CD4-positive, alpha-beta T cell treated with Interferon alpha-2 for 1 hour (primary cell): Measurements from ENCODE around the gene FNBP1.

Experiments
- DNase-seq, 2 donors: peaks; one replicate each; pipeline ENCODE4 v3.0.0-alpha.2; 2020 to 2022

FNBP1 gene

DNA sequence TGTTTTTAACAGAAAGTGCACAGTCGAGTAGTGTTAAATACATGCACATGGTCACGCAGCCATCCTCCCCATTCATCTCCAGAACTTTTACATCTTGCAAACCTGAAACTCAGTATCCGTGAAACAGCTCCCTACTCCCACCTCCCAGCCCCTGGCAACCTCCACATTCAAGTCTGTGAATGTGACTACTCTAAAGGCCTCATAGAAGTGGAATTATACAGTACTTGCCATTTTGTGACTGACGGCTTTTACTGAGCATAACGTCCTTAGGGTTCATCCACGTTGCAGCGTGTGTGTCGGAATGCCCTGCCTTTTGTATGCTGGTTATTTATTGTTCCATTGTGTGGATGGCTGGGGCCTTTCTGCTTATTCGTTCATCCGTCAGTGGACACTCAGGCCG is 171.9 kb downstream of the FNBP1 start:
- no peak for DNase-seq

DNA sequence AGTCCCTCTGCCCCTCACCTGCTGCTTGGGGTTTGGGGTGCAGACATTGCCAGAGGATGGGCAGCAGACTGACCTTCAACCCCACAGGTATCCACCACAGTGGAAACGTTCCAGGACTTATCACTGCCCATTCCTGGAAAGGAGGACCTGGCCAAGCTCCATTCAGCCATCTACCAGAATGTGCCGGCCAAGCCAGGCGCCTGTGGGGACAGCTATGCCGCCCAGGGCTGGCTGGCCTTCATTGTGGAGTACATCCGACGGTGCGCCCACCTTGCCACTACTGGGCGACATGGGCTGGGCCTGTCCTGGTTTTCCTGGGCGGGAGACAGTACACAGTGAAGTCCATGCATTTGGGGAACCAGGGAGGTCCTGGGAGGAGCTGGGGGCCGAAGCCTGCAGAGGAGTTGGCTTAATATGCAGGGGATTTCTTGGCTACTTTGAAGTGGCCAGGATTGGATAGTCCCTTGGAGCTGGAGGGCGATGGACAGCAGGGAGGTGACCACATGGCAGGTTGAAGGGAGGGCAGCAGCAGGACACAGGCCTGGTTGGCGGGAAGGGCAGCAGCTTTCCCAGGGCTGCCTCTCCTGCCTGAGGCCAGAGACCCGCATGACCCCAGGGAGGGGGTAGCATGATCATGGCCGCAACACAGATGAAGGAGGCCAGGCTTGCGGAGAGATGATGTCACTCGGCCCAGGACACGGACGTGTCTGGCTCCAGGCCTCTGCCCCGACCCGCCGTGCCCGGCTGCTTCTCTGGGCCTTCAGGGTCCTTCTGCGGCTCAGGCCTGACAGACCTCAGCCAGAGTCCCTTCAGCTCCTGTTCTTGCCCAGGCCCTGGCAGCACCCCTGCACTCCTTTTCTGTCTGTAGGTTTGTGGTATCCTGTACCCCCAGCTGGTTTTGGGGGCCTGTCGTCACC is 173.1 kb downstream of the FNBP1 start:
- no peak for DNase-seq

DNA sequence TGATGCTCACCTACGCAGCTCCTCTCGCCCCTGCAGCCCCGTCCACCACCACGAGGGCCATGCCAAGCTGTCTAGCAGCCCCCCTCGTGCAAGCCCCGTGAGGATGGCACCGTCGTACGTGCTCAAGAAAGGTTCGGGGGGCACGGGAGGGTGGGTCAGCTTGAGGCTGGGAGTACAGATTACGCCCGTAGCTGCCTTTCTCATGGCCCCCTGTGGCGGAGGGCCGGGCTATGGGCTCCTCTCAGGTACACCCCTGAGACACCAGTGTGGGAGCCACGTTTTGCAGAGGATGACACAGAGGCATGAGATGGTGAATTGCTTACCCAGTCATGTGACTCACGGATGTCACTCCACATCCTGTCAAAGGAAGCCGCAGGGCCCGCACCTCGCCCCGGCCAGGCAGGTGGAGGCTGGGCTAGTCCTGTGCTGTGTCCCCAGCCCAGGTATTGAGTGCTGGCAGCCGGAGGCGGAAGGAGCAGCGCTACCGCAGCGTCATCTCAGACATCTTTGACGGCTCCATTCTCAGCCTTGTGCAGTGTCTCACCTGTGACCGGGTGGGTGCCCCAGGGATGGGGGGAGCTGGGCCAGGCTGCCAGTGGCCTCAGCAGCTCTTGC is 174.0 kb downstream of the FNBP1 start:
- DNase-seq, result peak; percentile 87 to 93

DNA sequence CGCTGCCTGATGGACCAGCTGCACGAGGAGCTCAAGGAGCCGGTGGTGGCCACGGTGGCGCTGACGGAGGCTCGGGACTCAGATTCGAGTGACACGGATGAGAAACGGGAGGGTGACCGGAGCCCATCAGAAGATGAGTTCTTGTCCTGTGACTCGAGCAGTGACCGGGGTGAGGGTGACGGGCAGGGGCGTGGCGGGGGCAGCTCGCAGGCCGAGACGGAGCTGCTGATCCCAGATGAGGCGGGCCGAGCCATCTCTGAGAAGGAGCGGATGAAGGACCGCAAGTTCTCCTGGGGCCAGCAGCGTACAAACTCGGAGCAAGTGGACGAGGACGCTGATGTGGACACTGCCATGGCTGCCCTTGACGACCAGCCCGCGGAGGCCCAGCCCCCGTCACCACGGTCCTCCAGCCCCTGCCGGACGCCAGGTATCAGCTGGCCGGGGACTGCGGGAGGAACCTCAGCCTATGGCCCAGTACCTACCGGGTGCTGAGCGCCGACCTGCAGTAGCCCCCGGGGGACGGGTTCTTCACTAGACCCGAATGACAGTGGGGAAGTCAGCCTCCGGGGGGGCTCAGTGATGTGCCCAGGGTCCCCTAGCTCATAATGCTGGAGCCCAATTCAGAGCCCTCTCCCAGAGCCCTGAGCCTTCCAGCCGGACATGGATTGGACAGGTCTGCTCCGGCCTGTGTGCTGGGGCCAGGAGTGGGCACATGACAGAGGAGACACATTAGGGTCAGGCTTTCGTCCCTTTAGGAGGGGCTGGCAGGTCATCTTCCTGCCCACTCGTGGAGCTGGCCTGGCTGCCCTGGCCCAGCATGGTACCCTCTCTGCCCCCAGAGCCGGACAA is 174.7 kb downstream of the FNBP1 start:
- DNase-seq, result no peak

DNA sequence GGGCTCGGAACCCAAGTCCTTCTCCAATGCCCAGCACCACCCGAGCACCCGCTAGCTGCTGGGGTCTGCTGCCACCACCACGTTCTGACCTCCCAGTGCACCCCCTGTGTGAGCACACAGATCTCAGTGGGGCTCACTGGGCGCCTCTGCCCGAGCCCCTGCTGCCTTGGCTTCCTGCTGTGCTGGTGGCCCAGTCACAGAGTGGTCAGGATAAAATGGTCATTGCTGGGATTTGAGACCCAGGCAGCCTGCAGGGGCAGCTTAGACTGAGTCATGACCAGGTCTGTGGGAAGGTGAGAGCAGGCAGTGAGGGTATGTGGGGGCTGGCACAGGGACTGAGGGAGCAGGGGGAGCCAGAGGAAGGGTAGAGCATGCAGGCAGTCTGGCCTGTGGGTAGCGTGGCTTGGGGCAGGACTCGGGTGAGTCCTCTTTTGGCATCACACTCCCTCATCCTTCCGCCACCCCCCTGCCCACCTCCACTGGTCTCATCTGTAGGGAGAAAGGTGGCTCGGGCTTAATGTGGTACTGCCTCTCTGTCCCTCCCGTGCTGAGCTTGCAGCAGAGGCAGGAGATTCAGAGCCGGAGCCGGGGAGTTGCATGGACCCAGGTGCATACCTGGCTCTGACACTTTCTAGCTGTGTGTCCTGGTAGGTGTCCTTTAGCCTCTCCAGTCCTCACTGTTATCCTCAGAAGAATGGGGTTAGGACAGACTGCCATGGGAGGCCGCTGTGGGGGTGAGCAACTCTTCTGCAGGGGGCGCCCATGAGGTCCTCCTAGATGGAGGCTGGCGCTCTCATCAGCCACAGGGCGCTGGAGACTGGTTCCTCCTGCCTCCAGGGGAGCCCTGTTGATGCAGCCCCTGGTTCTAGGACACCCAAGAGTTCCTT is 175.6 kb downstream of the FNBP1 start:
- DNase-seq, result no peak

DNA sequence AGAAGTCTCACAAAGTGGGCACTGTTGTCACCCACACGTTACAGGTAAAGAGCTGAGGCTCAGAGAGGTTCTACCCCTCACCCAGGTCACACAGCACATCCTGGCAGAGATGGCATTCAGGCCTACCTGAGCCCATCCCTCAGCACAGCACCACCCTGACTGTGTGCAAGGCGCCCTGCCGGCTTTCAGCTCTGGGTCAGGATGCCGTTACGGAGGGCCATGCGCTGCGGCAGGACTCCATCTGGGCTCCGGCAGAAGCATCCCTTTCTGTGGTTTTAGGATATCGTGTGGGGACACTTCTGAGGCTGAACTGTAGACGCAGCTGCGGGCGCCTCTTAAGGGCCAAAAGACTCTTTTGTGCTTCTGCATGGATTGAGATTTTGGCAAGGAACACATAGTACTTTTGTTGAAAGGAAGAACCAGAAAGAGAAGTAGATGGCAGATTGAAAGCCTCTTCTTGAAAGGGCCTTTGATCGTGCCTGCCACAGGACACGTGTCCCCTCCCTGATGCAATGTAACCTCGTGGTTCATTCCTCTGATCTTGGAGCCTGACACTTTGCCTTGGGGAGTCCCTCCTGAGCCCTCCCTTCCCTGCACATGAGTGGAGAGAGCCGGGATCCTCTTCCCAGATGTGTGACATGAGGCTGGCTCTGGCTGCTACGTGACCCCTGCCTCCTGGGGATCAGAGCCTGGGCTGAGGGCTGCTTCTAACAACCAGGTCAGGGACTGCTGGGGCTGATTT is 176.4 kb downstream of the FNBP1 start:
- peak; percentile 34 to 65 for DNase-seq

DNA sequence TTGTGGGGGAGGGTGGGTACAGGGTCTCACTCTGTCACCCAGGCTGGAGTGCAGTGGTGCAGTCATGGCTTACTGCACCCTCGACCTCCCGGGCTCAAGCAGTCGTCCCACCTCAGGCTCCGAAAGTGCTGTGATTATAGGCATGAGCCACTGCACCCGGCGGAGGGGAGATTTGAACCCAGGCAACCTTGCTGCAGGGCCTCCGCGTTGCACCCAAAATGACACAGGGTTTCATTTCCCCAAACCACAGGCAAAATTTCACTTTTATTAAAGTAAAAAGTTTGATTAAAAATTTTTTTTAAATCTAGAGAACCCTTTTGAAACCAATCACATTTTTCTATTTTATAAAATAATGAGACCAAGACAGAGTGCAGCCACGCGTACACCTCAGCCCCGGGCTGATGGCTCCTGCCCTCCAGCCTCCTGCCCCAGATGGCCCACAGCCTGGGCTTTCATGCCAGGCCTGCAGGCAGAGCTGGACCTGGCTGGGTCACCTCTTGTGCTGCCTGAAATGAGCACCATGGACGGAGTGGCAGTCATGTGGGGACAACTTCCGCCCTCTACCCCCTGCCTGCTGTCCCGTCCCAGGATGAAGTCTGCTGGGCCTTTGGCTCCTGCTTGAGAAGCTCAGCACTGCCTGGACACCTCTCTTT is 177.2 kb downstream of the FNBP1 start:
- DNase-seq, result no peak

DNA sequence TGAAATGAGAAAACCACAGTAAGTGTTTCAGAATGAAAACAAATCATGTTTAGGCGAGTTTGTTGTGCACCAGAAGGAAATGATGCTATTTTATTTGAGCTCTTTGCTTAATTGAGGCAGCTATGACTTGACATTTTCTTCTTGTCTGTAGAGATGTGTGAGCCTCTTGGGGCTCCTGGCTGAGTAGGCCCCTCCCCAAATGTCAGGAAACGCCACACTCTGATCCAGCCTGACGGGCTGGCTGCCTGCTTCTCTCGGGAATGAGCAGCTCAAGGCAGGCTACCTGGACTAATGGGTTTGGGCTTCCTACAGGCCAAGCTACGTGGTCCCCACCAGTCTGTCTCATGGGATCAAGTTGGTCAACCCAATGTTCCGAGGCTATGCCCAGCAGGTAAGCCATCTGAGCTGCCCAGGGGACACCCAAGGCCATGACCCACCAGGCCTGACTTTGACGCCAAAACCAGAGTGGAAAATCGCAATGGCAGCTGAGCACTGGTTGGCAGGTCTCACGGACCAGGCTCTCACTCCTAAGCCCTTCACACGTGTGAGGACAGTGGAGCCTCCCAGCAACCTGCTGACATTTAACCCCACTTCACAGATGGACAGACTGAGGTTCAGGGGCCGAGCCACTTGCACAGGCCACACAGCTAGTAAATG is 177.9 kb downstream of the FNBP1 start:
- no peak for DNase-seq

DNA sequence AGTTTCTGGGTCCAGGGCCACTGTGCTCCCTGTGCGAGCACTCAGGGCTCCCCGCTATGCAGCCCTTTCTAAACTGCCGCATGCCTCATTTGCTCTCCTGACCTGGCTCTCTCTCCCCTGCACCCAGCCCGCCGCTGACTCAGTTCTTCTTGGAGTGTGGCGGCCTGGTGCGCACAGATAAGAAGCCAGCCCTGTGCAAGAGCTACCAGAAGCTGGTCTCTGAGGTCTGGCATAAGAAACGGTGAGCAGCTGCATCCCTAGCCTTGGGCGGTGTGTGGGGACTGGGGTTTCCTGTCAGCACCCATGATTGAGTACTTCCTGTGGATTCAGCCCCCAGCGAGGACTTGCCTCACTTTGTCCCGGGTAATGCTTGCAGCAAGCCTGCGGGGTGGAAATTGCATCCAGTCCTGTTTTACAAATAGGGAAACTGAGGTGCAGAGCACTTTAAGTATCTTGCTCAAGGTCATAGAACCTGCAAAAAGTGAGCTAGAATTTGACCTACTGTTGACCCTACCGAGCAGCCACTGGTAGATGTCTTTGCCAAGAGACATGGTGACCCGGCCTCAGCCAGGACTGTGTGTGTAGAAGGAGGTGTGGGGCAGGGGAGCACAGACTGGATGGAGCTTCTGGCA is 179.8 kb downstream of the FNBP1 start:
- DNase-seq, result peak; percentile 36 to 71

DNA sequence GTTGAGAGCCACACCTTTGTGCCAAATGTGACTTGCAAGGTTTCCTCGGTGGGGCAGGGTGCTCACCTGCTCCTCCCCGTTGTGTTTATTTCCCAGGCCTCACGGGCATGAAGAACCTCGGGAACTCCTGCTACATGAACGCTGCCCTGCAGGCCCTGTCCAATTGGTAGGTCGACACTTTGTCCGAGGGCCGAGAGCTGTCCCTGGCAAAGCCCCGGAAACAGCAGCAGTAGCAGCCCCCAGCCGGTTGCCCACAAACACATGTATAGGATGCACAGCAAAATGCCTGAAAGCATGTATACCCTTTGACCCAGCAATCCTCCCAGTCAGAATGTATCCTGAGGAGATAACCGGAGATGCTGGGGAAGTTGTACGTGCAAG is 181.6 kb downstream of the FNBP1 start:
- DNase-seq, result no peak

DNA sequence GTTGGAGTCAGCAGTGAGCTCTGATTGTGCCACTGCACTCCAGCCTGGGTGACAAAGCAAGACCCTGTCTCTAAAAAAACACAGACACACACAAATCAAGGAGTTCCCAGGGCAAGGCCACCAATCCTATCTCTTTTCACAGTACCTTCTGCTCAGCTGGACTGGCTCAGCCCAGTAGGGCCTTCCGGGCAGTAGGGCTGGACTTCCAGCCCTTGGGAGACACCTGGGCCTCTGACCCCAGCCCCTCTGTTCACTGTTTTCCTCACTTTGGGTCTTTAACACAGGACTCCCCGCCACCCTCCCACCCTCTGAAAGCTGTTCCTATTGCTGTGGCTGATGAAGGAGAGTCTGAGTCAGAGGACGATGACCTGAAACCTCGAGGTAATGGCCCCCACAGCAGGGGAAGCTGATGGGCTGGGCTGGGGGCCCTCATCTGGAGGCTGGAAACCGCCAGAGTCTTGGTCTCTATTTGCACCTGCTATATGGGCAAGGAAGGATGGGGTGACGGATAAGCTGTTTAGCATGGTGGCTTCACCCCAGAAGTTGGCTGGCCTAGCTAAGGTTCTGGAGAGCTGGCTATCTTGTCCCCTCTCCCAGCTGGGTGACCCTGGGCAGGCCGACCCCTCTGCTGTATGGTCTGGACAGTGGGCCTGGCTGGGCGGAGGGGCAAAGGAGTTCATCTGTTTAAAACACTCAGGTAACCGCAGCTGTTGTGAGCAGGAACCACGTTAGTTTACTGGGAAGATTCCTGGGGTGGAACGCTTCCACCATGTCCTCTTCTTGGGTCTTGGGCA is 182.1 kb downstream of the FNBP1 start:
- no peak for DNase-seq

DNA sequence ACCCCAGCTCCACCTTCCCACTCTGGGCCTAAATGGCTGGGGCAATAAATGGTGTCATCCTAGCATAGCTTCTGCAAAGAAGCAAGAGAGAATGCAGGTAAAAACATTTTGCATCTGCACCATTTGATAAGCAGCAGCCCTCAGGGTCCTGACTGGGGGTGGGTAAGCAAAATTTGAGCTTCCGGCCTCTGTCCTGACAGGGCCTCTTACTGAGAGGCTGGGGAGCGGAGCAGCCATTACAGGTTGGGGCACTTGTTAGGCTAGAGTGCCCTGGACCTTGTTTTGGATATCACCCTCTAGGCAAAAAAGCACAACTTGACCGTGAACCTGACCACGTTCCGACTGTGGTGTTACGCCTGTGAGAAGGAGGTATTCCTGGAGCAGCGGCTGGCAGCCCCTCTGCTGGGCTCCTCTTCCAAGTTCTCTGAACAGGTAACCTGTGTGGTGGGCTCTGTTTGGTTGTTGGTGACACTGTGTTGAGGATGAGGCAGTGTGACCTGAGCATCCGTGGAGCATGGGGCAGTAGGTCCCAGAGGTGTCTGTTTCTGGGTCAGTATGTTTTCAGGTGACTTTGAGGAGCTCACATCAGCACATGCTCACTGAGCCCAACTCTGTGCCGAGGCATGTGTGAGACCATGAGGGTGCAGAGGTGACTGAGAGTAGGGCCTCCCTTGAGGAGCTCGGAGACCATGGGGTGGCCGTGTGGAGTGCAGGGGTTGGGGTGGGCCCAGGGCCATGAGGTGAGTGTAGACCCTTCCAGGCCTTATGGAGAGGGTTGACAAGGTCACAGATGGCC is 184.6 kb downstream of the FNBP1 start:
- no peak for DNase-seq

DNA sequence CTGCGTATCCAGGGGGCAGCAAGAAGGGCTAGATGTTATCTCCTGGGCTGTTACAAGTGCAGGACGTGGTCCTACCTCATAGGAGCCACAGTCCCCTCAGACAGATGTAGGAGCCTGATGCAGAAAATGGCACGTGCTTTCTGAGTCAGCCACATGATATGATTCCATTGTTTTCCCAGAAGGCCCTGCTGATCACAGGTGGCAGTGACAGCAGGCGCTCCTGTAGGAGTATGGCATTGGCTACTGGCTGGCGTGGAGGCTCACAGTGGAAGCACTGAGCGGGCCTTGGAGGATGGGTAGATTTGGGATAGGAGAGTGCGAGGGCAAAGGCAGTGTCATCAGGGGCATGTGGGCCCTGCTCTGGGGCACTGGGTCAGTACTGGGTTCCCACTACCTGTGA is 185.8 kb downstream of the FNBP1 start:
- DNase-seq, result no peak

DNA sequence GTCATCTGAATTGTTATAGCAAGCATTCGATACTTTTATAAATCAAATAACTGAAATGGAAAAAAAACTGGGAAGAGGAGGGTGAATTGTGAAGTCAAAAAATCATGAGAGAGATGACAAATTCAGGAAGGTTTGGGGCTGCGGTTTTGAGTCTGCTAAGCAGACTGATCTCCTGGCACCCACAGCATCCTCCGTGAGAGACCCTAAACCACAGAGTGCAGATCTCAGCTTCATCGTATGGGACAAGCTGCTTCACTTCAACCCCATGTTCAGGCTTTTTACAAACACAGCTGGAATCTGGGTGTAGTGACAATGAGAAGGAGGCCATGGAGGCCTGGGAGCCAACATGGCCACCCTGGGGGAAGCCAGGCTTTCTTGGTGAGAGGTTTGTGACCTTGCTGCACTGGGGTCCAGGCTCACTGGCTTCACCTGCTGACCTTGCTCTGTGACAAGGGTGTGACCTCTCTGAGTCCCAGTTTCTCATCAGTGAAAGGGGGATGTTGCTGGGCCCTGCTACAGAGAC is 188.3 kb downstream of the FNBP1 start:
- DNase-seq, result no peak

DNA sequence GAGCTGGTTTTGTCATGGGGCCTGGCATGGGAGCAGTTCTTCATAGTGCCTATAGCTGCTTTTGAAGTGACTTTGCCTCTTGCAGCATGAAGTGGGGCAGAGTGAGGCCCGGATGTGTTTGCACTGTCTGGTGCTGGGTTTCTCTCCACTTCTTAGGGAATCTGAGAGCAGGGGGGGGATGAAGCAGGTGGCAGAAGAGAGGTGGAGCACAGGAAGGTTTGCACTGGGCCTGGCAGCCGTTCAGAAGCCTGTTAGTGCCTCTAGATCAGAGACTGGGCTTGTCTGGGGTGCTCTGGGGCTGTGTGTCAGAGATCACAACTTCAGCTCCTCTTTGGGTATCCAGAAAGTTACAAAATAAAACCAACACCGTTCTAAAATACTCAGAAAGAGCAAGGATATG is 189.4 kb downstream of the FNBP1 start:
- no peak for DNase-seq

DNA sequence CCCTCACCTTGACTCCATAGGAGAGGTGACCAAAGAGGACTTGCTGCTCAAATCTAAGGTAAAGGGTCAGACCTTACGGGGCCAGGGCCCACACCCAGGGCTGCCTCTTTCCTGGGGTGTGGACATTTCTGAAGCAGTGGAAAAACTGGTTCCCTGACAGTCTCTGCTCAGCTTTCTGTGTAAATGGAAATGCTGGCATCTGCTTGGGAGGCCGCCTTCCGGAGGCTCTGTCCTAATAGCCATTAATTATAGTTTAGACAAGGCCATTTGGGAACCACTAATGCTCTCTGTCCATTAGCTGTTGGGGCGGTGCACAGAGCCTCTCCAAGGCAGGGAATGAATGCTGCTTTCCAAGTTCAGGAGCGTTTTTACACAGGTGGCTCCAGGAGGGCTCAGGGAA is 190.4 kb downstream of the FNBP1 start:
- no peak for DNase-seq

DNA sequence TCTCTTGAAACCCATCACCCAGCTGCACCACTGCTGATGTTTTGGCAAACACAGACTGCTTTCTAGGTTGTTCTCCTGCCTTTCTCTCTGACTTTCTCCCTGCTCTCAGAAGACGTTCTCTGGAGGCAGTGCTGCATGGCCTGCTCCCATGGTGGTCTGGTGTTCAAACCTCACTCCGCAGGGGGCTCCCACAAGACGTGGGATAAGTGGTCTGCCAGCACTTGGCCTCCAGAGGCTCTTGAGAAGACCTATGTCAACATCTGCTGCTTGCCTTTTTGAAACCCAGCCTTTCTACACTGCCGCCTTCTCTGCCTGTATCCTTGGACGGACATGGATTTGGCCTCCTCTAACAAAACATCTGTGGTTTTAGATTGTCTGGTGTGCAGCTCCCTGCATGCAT is 191.2 kb downstream of the FNBP1 start:
- DNase-seq, result no peak
